Middle frontal gyrus (tissue), 1 donor: ENCODE data around the gene RERE.

ENCODE experiments used
- DNase-seq: peaks from one replicate; pipeline ENCODE4 v3.0.0-alpha.2; 2015; ENCODE audit warnings: low spot score; ENCODE audit errors: extremely low spot score

Gene RERE

DNA sequence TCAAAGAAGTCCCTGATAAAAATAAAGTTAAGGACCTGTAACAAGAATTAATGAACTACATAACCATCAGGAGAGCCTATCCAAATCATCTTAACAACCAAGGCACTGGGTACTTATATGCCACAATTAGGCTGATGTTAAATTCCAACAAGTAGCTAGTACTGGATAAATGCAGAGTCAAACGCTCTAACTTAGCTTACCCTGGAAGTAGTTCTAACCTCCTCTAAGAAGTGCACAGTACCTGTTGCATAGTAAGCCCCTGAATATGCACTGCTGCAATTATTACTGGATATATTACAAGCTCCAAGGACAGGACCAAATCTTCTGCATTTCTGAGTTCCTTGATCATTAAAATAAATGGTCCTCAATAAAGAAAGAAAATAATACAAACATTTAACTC is 125.8 kb downstream of the RERE start:
- DNase-seq: no peak

- DNase-seq: no peak
Measured at GRCh38 chr1:8690253-8690525, 127.3 kb downstream of the RERE start.

GRCh38 chr1:8689431-8690252 is 127.8 kb downstream of the RERE start:
- DNase-seq: no peak

DNA sequence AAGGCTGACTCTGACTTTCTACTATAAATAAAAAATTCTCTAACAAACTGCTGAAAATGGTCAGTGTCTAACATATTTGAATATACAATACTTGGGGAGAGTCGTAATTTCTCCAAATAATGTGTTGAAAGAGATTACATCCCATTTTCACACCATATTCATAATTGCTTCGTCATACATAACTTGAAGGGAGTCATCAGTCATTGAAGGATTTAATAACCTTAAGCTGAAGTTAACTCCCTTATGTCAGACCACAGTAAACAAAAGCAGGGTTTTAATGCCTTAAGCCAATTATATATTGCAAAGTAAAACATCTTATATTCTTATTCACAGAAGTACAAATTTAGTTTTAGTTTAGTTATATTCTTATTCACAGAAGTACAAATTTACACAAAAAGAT is 129.9 kb downstream of the RERE start:
- DNase-seq: no peak

- no peak for DNase-seq
Measured at GRCh38 chr1:8687039-8687438, 130.4 kb downstream of the RERE start.

- DNase-seq: no peak
Measured at GRCh38 chr1:8685463-8685862, 132.0 kb downstream of the RERE start.

DNA sequence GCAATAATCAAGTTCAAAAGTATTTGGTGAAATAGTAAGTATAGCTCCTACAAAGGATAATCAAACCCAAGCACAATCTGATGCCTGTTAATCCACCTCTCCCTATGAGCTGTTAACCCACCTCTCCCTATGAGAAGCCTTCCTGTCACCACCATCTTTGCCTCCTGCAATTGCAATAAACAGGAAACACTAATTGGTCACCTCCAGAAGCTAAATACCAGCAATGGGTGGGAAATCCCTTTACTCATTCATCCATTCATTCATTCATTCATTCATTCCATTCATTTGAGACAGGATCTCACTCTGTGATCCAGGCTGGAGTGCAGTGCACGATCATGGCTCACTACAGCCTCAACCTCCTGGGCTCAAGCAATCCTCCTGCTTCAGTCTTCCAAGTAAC is 132.8 kb downstream of the RERE start:
- DNase-seq: no peak

GRCh38 chr1:8682573-8682972 is 134.9 kb downstream of the RERE start:
- DNase-seq: no peak

GRCh38 chr1:8681911-8682310 is 135.5 kb downstream of the RERE start:
- DNase-seq: no peak

GRCh38 chr1:8680664-8681650 is 136.5 kb downstream of the RERE start:
- DNase-seq: no peak

GRCh38 chr1:8679929-8680663 is 137.3 kb downstream of the RERE start:
- no peak for DNase-seq

- no peak for DNase-seq
Measured at GRCh38 chr1:8679395-8679800, 138.0 kb downstream of the RERE start.

GRCh38 chr1:8678673-8679394 is 138.6 kb downstream of the RERE start:
- DNase-seq: no peak

DNA sequence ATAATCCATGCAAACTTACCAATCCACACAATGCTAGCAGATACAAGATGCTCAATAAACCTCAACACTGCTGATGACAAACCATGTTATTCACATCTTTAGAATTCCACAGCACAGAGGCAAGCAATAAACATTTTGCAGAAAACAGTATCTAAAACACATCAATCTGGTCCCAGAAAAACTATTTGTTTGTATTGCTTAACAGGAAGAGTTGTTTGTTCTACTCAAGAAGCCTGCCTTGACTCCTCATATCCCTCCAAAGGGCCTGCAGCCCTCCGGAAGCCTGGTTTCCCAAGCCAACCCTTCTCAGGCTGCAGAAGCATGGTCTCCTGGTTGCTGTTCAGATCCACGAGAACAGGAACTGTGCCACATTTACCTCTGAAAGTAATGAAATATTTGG is 139.7 kb downstream of the RERE start:
- DNase-seq: no peak

DNA sequence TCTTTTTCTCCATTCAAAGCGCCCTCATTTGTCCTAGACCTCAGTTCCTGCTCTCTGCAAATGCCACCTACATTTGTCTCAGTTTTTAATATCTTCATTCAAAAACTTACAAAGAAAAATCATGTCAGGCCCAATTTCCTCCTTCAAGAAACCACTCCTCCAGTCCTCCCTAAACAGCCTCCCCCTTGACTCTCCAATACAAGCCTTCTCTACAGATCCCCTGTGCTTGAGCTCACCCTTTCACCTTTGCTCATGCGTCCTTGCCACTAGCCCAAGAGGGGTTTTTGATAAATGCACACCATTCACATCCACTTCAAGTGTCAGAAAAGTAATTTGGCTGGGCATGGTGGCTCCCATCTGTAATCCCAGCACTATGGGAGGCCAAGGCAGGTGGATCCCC is 140.6 kb downstream of the RERE start:
- DNase-seq: no peak

DNA sequence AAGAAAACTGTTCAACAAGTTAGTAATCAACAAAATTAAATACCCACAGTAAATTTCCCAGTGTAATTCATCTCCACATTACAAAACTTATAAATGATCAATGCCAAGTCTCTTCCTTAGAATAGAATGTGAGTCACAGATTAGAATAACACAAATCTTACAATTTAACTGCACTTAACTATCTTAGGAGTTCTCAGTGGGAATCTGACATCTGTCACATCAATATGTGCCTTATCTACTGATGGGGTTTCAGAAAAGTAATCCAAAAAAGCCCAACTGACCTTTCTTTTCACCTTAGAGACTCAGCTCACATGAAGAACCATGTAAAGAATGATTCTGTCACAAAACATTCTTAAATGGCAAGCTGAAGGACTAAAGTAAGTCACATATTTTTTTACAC is 141.4 kb downstream of the RERE start:
- DNase-seq: no peak

DNA sequence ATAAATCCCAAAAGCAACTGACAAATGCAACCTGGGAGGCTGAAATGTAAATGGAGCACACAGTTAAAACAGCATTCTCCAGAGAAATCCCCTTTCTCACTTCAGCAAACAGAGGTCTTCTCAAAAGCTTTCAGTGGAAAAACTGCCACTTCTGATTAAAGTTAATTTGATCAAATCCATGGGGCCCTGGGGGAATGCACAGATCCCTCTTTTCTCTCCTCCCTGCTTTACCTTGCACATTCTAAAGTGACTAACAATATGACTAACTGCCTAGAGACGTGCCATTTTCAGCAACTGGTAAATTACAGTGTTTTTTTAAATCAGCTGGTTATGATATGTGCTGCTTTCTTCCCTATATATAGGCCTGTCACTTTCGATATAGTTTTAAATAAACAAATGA is 142.5 kb downstream of the RERE start:
- DNase-seq: no peak

DNA sequence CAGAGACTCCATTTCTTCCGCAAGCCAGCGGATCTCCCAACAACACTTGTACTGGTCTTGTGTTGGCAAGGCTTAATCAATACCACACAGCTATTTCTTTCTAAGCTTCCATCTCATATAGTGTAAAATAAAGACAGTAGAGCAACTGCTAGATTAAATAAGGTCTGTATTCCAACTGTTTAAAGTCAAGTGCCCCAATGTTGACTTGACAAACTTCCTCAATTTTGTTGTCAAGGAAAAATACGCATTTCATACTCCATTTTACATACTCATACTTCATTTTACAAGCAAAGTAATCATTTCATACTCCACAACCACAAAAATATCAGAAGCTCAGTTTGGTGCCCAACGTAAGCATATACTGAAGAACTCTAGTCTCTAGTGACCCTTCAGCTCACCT is 143.0 kb downstream of the RERE start:
- DNase-seq: no peak

- no peak for DNase-seq
Measured at GRCh38 chr1:8671306-8671917, 146.0 kb downstream of the RERE start.

DNA sequence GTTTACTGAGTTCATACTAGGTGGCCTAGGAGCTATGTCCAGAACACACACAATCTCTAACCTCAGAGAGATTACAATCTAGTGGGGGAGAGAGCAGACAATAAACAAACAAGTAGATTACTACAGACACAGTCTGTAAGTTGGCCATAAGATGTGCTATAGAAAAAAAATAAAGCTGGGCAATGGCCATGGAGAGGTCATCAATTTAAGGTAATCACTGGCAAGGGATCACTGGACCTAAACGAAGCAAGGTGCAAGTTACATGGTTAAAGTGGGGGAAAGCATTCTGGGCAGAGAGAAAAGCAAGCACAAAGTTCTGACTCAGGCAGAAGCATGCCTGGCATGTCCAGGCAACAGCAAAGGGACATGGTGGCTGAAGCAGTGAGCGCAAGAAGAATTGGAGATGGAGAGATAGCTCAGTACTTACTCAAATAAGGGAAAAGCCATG is 147.0 kb downstream of the RERE start:
- no peak for DNase-seq
